H9 (cell line): ENCODE measurements around the gene NUP210. TPM values are rescaled to one million over a fixed set of nuclear protein-coding genes. Genes with fewer than 3 reads are reported as not detected.

ENCODE experiments used
- DNase-seq: peaks from one replicate; pipeline ENCODE4 v3.0.0-alpha.2; 2017
- H2AFZ ChIP-seq: one replicate; pipeline ENCODE4 v1.6.1; 2013; ENCODE audit warnings: mild to moderate bottlenecking, low read length, control low read depth, moderate library complexity
- H2AK5ac ChIP-seq: 2 replicates; pipeline ENCODE4 v1.6.1; 2013; ENCODE audit warnings: low read length, control low read depth, mixed read lengths; ENCODE audit not compliant: insufficient read length
- H2BK120ac ChIP-seq: one replicate; pipeline ENCODE4 v1.6.1; 2013; ENCODE audit warnings: low read depth, mild to moderate bottlenecking, low read length, control low read depth, inconsistent platforms; ENCODE audit not compliant: poor library complexity, severe bottlenecking
- H2BK12ac ChIP-seq: 2 replicates; pipeline ENCODE4 v1.6.1; 2013; ENCODE audit warnings: low read length, control low read depth, mixed read lengths, low read depth; ENCODE audit not compliant: insufficient read length
- H2BK15ac ChIP-seq: 2 replicates; pipeline ENCODE4 v1.6.1; 2013; ENCODE audit warnings: low read depth, low read length, control low read depth
- H2BK20ac ChIP-seq: one replicate; pipeline ENCODE4 v1.6.1; 2013; ENCODE audit warnings: low read depth, mild to moderate bottlenecking, low read length, control low read depth, inconsistent platforms; ENCODE audit not compliant: poor library complexity, severe bottlenecking
- H2BK5ac ChIP-seq: 2 replicates; pipeline ENCODE4 v1.6.1; 2013; ENCODE audit warnings: low read length, control low read depth, mixed read lengths; ENCODE audit not compliant: insufficient read length
- H3K14ac ChIP-seq: 2 replicates; pipeline ENCODE4 v1.6.1; 2013; ENCODE audit warnings: low read length, control low read depth; ENCODE audit not compliant: insufficient read depth
- H3K18ac ChIP-seq: 2 replicates; pipeline ENCODE4 v1.6.1; 2013; ENCODE audit warnings: low read depth, mild to moderate bottlenecking, mixed read lengths, low read length, control low read depth; ENCODE audit not compliant: insufficient read length
- H3K23ac ChIP-seq: 2 replicates; pipeline ENCODE4 v1.6.1; 2013; ENCODE audit warnings: low read length, control low read depth, mixed read lengths, low read depth; ENCODE audit not compliant: insufficient read length
- H3K23me2 ChIP-seq: 2 replicates; pipeline ENCODE4 v1.6.1; 2013; ENCODE audit warnings: low read depth, mild to moderate bottlenecking, mixed read lengths, low read length, control low read depth; ENCODE audit not compliant: insufficient read length, poor library complexity, severe bottlenecking
- H3K27ac ChIP-seq: 2 replicates; pipeline ENCODE4 v1.5.1; 2013; ENCODE audit warnings: low read length, control low read depth, mixed read lengths, low read depth; ENCODE audit not compliant: insufficient read length
- H3K27me3 ChIP-seq: 2 replicates; pipeline ENCODE4 v1.6.1; 2013; ENCODE audit warnings: low read length, control low read depth, inconsistent platforms; ENCODE audit not compliant: insufficient read depth
- H3K4ac ChIP-seq: 2 replicates; pipeline ENCODE4 v1.6.1; 2013; ENCODE audit warnings: low read depth, mild to moderate bottlenecking, control low read depth, inconsistent platforms, low read length, moderate library complexity
- H3K4me1 ChIP-seq: 2 replicates; pipeline ENCODE4 v1.6.1; 2013; ENCODE audit warnings: low read length, control low read depth, inconsistent platforms; ENCODE audit not compliant: insufficient read depth
- H3K4me2 ChIP-seq: 2 replicates; pipeline ENCODE4 v1.6.1; 2013; ENCODE audit warnings: low read length, control low read depth, mixed read lengths; ENCODE audit not compliant: insufficient read length, insufficient read depth
- H3K56ac ChIP-seq: 2 replicates; pipeline ENCODE4 v1.6.1; 2013; ENCODE audit warnings: low read depth, mild to moderate bottlenecking, mixed read lengths, low read length, control low read depth; ENCODE audit not compliant: insufficient read length
- H3K79me1 ChIP-seq: 2 replicates; pipeline ENCODE4 v1.6.1; 2013; ENCODE audit warnings: low read depth, mild to moderate bottlenecking, moderate library complexity, low read length, control low read depth, inconsistent platforms; ENCODE audit not compliant: insufficient read depth, poor library complexity, severe bottlenecking
- H3K79me2 ChIP-seq: 2 replicates; pipeline ENCODE4 v1.6.1; 2013; ENCODE audit warnings: low read length, control low read depth, inconsistent platforms; ENCODE audit not compliant: insufficient read depth
- H3K9ac ChIP-seq: 2 replicates; pipeline ENCODE4 v1.6.1; 2013; ENCODE audit warnings: low read length, control low read depth, mixed read lengths; ENCODE audit not compliant: insufficient read length; ENCODE audit errors: extremely low read depth
- H3K9me3 ChIP-seq: one replicate; pipeline ENCODE4 v1.6.1; 2013; ENCODE audit warnings: low read depth, low read length, inconsistent platforms; ENCODE audit not compliant: control insufficient read depth
- H3T11ph ChIP-seq: one replicate; pipeline ENCODE4 v1.6.1; 2013; ENCODE audit warnings: mild to moderate bottlenecking, low read length, control low read depth, inconsistent platforms
- H4K20me1 ChIP-seq: one replicate; pipeline ENCODE4 v1.6.1; 2013; ENCODE audit not compliant: control insufficient read depth, insufficient read length, insufficient read depth
- H4K5ac ChIP-seq: 2 replicates; pipeline ENCODE4 v1.6.1; 2013; ENCODE audit warnings: low read depth, mild to moderate bottlenecking, mixed read lengths, low read length, control low read depth; ENCODE audit not compliant: insufficient read length
- H4K8ac ChIP-seq: replicated peaks from 2 replicates; pipeline ENCODE4 v1.6.1; 2013; ENCODE audit warnings: low read length, control low read depth, mixed read lengths, low read depth; ENCODE audit not compliant: insufficient read length
- H4K91ac ChIP-seq: 2 replicates; pipeline ENCODE4 v1.6.1; 2013; ENCODE audit warnings: low read depth, mild to moderate bottlenecking, moderate library complexity, mixed read lengths, low read length, control low read depth; ENCODE audit not compliant: insufficient read length
- H3K27ac Mint-ChIP-seq, 3 experiments: 2 replicates in 2 of 3; 3 replicates in 1 of 3; pipeline ENCODE4 v1.8.0; 2020 to 2021; ENCODE audit warnings: mixed read lengths in 3 of 3, mild to moderate bottlenecking in 1 of 3, moderate library complexity in 1 of 3
- H3K27me3 Mint-ChIP-seq: 2 replicates; pipeline ENCODE4 v1.8.0; 2021; ENCODE audit warnings: low read depth, mild to moderate bottlenecking, moderate library complexity, mixed read lengths
- H3K36me3 Mint-ChIP-seq, 3 experiments: 2 replicates in 2 of 3; 3 replicates in 1 of 3; pipeline ENCODE4 v1.8.0; 2020 to 2021; ENCODE audit warnings: low read depth in 3 of 3, mixed read lengths in 3 of 3; ENCODE audit not compliant: insufficient read depth in 1 of 3
- H3K4me1 Mint-ChIP-seq, 2 experiments: 2 replicates each; pipeline ENCODE4 v1.8.0; 2020; ENCODE audit warnings: mixed read lengths in 2 of 2
- H3K4me3 Mint-ChIP-seq, 2 experiments: 2 replicates in 1 of 2; 3 replicates in 1 of 2; pipeline ENCODE4 v1.8.0; 2020 to 2021; ENCODE audit warnings: mild to moderate bottlenecking in 2 of 2, mixed read lengths in 2 of 2, moderate library complexity in 1 of 2
- H3K9me3 Mint-ChIP-seq, 2 experiments: 2 replicates in 1 of 2; 3 replicates in 1 of 2; pipeline ENCODE4 v1.8.0; 2020; ENCODE audit warnings: mild to moderate bottlenecking in 2 of 2, mixed read lengths in 2 of 2, moderate library complexity in 1 of 2
- WGBS: extraction: QIAGEN DNeasy Blood & Tissue Kit; methylation state at CpG from one replicate; pipeline ENCODE4 v1.1.7; 2013; ENCODE audit warnings: missing lambda C conversion rate, low lambda C conversion rate, mixed read lengths; ENCODE audit not compliant: insufficient read length; ENCODE audit errors: extremely low coverage; 5-methylcytosine and 5-hydroxymethylcytosine counted together
- total RNA-seq: library from RNA; stranded (reverse); gene quantifications from 2 replicates; pipeline ENCODE4 v1.2.1, GENCODE V29; 2021
- TF ChIP-seq, protein P1 (sequence below): fragments of 200-600 bp; sonication (generic); conservative IDR thresholded peaks from 3 replicates; pipeline ENCODE4 v1.8.0; 2021; ENCODE audit warnings: antibody characterized with exemption, mild to moderate bottlenecking

Gene NUP210
- total RNA-seq, 1 experiment from 2014 or later, result 48.8 TPM

DNA sequence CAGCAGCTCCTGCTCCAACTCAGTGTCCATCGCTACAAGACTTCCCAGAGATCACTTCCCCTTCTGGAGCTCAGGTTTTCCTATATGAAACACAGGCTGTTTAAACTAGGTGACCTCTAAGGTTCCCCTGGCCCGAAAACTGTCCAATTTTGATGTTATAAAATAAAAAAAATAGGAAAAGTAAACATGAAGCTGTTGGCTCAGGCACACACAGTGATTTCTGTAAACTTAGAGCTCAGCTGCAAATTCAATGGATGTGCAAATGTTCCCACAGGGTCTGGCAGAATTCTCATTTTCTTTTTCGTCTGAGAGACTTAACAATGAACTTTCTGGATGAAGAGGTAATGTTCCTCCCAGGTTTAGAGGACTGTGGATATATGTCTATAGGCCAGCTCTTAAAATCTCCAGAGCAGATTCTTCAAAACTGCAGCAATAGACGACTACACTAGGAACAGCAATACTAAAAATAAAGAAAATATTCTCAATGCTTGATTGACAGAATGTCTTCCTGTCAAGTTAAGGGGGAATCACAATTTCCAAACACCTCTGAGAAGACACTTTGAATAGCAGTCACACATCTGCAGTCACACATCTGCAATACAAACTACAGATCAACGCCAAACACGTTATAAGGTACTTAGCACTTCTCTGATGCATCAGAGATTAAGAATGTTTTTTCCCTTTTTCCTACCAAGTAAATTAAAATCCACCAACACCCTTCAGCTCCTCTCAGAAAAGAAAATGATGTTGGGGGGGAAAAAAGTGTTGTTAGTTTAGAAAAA, 2.8 kb downstream of the NUP210 start:
- TF ChIP-seq, protein P1, sequence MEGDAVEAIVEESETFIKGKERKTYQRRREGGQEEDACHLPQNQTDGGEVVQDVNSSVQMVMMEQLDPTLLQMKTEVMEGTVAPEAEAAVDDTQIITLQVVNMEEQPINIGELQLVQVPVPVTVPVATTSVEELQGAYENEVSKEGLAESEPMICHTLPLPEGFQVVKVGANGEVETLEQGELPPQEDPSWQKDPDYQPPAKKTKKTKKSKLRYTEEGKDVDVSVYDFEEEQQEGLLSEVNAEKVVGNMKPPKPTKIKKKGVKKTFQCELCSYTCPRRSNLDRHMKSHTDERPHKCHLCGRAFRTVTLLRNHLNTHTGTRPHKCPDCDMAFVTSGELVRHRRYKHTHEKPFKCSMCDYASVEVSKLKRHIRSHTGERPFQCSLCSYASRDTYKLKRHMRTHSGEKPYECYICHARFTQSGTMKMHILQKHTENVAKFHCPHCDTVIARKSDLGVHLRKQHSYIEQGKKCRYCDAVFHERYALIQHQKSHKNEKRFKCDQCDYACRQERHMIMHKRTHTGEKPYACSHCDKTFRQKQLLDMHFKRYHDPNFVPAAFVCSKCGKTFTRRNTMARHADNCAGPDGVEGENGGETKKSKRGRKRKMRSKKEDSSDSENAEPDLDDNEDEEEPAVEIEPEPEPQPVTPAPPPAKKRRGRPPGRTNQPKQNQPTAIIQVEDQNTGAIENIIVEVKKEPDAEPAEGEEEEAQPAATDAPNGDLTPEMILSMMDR, result no peak
- no peak overlapping the region for H3K27ac Mint-ChIP-seq
- H3K9me3 ChIP-seq, result no peaks in the 10 kb centered on the region
- H3K27me3 ChIP-seq, result no peaks in the 10 kb centered on the region
- no peaks in the 10 kb centered on the region for H3K79me1 ChIP-seq
- no peak overlapping the region for H2BK15ac ChIP-seq
- H2BK5ac ChIP-seq, result no peak overlapping the region
- H2AK5ac ChIP-seq, result no peak overlapping the region
- no peaks in the 10 kb centered on the region; a peak in 1 of 5 replicates for H3K9me3 Mint-ChIP-seq
- H3K79me2 ChIP-seq, result no peaks in the 10 kb centered on the region; the same call in 1 of the 2 replicates
- H3K14ac ChIP-seq, result no peak overlapping the region
- no peak overlapping the region for H4K8ac ChIP-seq
- no peak overlapping the region for H3T11ph ChIP-seq
- DNase-seq, result no peak
- H3K27ac ChIP-seq, result no peak overlapping the region
- H2BK120ac ChIP-seq, result no peak overlapping the region
- no peak overlapping the region for H2BK20ac ChIP-seq
- H4K5ac ChIP-seq, result no peak overlapping the region
- no peak overlapping the region for H3K18ac ChIP-seq
- peaks cover 5% of the 10 kb centered on the region for H4K20me1 ChIP-seq
- no peak overlapping the region for H3K56ac ChIP-seq
- no peak overlapping the region for H3K4me2 ChIP-seq
- H3K23me2 ChIP-seq, result peaks cover 10% of the 10 kb centered on the region
- H3K4me1 Mint-ChIP-seq, result peaks cover 23 to 32% of the 10 kb centered on the region in 2 experiments
- peaks cover 4% of the 10 kb centered on the region; the same call in 1 of the 2 replicates for H3K4me1 ChIP-seq
- H3K4me3 Mint-ChIP-seq, result no peak overlapping the region; a peak in 1 of 5 replicates
- no peak overlapping the region for H3K9ac ChIP-seq
- H4K91ac ChIP-seq, result no peak overlapping the region
- no peak overlapping the region for H2BK12ac ChIP-seq
- no peak overlapping the region for H3K23ac ChIP-seq
- no peak overlapping the region for H2AFZ ChIP-seq
- H3K4ac ChIP-seq, result no peak overlapping the region
- peaks cover 0 to 2% (median 2%) of the 10 kb centered on the region in 3 experiments; a peak in 3 of 7 replicates for H3K36me3 Mint-ChIP-seq
- no CpG with 5 or more reads among the region's 6 CpGs for WGBS
- peaks cover 14% of the 10 kb centered on the region for H3K27me3 Mint-ChIP-seq
